Measurements from ENCODE around the gene SLC37A1. TPM values are rescaled to one million over a fixed set of nuclear protein-coding genes. Genes with fewer than 3 reads are reported as not detected.

The SLC37A1 gene
- total RNA-seq, 1 experiment from 2014 or later: 23.5 TPM

- no peak overlapping the region for H3K27ac ChIP-seq
- H3K4me2 ChIP-seq: no peak overlapping the region
- H3K79me2 ChIP-seq (ENCODE audit: low read depth): no peaks in the 10 kb centered on the region
- H3K27me3 ChIP-seq (ENCODE audit: insufficient read depth, low read depth): no peaks in the 10 kb centered on the region
- no peak overlapping the region for H2AFZ ChIP-seq
- no TSS peak for BruUV-seq (replicated peaks)
- no peak overlapping the region for H3K4me3 ChIP-seq
- TF ChIP-seq EZH2 (IDR thresholded peaks at IDR 0.05; ENCODE audit: low read depth) (no peak), CTCF (conservative IDR thresholded peaks at IDR 0.05) (no peak)
- CTCF ChIA-PET: no interaction called here
- no peaks in the 10 kb centered on the region for H3K36me3 ChIP-seq (ENCODE audit: low read depth)
- no peaks in the 10 kb centered on the region for H3K9me2 ChIP-seq (ENCODE audit: insufficient read depth)
- no peak for DNase-seq
- intact Hi-C loops (cut with micrococcal nuclease; ENCODE audit: unreplicated experiment): no loop called here
- H4K20me1 ChIP-seq (ENCODE audit: insufficient read depth): no peaks in the 10 kb centered on the region
- H3K9me3 ChIP-seq (ENCODE audit: insufficient read depth, low read depth): no peaks in the 10 kb centered on the region
- no peaks in the 10 kb centered on the region for H3K4me1 ChIP-seq (replicated peaks; ENCODE audit: insufficient read depth)
- H3F3A ChIP-seq (ENCODE audit: insufficient read depth, low read depth): no peaks in the 10 kb centered on the region
- POLR2A ChIA-PET (ENCODE audit: unreplicated experiment): no interaction called here
Observed at GRCh38 chr21:42581336-42581992, 67.8 kb downstream of the SLC37A1 start.

- Histone ChIP-seq H3F3A (ENCODE audit: insufficient read depth, low read depth) (no peaks in the 10 kb centered on the region), H3K4me3 (no peak overlapping the region), H3K4me1 (replicated peaks; ENCODE audit: insufficient read depth) (no peaks in the 10 kb centered on the region), H3K9me3 (ENCODE audit: insufficient read depth, low read depth) (no peaks in the 10 kb centered on the region), H3K79me2 (ENCODE audit: low read depth) (no peaks in the 10 kb centered on the region), H2AFZ (no peak overlapping the region), H3K9me2 (ENCODE audit: insufficient read depth) (no peaks in the 10 kb centered on the region), H3K27ac (no peak overlapping the region), H4K20me1 (ENCODE audit: insufficient read depth) (no peaks in the 10 kb centered on the region), H3K36me3 (ENCODE audit: low read depth) (no peaks in the 10 kb centered on the region), H3K27me3 (ENCODE audit: insufficient read depth, low read depth) (no peaks in the 10 kb centered on the region), H3K4me2 (no peak overlapping the region)
- CTCF ChIA-PET: interaction anchor here (0.7 kb wide), 1 partner anchor 18 kb away, joined by 9 read pairs; no protein-coding TSS in a partner anchor
- DNase-seq: no peak
- TF ChIP-seq EZH2 (IDR thresholded peaks at IDR 0.05; ENCODE audit: low read depth): no peak
- TF ChIP-seq CTCF (conservative IDR thresholded peaks at IDR 0.05): no peak
- no TSS peak for BruUV-seq (replicated peaks)
- POLR2A ChIA-PET (ENCODE audit: unreplicated experiment): no interaction called here
- intact Hi-C loops (cut with micrococcal nuclease; ENCODE audit: unreplicated experiment): no loop called here
Observed at GRCh38 chr21:42581993-42582786, 68.5 kb downstream of the SLC37A1 start.

- no TSS peak for BruUV-seq (replicated peaks)
Observed at GRCh38 chr21:42582787-42583476, 69.3 kb downstream of the SLC37A1 start.

More at GRCh38 chr21:42582787-42583476, 69.3 kb downstream of the SLC37A1 start:
- intact Hi-C loops (cut with micrococcal nuclease; ENCODE audit: unreplicated experiment): no loop called here
- Histone ChIP-seq H2AFZ (no peak overlapping the region), H3K27me3 (ENCODE audit: insufficient read depth, low read depth) (no peaks in the 10 kb centered on the region), H3K4me3 (no peak overlapping the region), H4K20me1 (ENCODE audit: insufficient read depth) (no peaks in the 10 kb centered on the region), H3K4me1 (replicated peaks; ENCODE audit: insufficient read depth) (no peaks in the 10 kb centered on the region), H3K27ac (no peak overlapping the region), H3K36me3 (ENCODE audit: low read depth) (no peaks in the 10 kb centered on the region), H3K9me3 (ENCODE audit: insufficient read depth, low read depth) (no peaks in the 10 kb centered on the region), H3K4me2 (no peak overlapping the region), H3K9me2 (ENCODE audit: insufficient read depth) (no peaks in the 10 kb centered on the region), H3K79me2 (ENCODE audit: low read depth) (no peaks in the 10 kb centered on the region), H3F3A (ENCODE audit: insufficient read depth, low read depth) (no peaks in the 10 kb centered on the region)
- DNase-seq: no peak
- POLR2A ChIA-PET (ENCODE audit: unreplicated experiment): no interaction called here
- CTCF ChIA-PET: interaction anchor here (0.7 kb wide), 1 partner anchor 17 kb away, joined by 9 read pairs; no protein-coding TSS in a partner anchor
- TF ChIP-seq EZH2 (IDR thresholded peaks at IDR 0.05; ENCODE audit: low read depth): no peak
- no peak for TF ChIP-seq CTCF (conservative IDR thresholded peaks at IDR 0.05)
